HG02938 (cell line): ENCODE results near the gene ARHGAP35.
"Not testable (repeated sequence)": the region's sequence is repeated elsewhere in the genome, so short reads cannot be mapped to it uniquely, and the experiment has no call there.

Experiments used
- ATAC-seq: cut with Tn5 transposase; IDR thresholded peaks from one replicate; pipeline ENCODE4 v1.9.1; 2021; ENCODE audit warnings: mild to moderate bottlenecking, moderate library complexity; ENCODE audit not compliant: unreplicated experiment

ARHGAP35 gene

DNA sequence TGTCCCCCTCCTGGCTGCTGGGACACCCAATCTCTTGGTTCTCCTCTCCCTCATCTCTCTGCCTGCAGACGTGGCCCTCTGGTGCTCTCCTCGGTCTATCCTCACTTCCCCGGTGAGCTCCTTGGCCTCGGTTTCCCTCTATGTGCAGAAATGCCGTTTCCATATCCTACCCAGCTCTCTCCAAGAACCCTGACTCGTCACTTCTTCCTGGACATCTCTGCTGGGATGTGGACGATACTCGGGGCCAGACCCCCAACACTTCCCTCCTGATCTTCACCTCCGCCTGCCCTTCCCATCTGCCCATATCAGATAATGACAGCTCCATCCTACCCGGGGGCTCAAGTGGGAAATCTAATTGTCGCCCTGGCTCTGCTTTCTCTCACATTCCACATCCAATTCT lies 18.0 kb upstream of the ARHGAP35 start:
- no peak for ATAC-seq

DNA sequence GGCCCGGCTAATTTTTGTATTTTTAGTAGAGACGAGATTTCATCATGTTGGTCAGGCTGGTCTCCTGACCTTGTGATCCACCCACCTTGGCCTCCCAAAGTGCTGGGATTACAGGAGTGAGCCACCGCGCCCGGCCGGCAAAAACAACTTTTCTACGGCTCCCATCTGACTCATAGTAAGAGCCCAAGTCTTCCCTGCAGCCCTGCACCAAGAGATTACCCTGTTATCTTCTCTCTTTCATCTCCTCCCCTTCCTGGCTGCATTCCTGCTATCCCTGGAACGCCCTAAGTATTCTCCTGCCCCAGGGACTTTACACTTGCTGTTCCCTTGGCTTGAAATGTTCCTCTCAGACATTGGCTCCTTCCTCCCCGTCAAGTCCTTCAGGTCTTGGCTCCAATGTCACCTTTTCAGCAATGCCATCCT lies 16.7 kb upstream of the ARHGAP35 start:
- no peak for ATAC-seq

DNA sequence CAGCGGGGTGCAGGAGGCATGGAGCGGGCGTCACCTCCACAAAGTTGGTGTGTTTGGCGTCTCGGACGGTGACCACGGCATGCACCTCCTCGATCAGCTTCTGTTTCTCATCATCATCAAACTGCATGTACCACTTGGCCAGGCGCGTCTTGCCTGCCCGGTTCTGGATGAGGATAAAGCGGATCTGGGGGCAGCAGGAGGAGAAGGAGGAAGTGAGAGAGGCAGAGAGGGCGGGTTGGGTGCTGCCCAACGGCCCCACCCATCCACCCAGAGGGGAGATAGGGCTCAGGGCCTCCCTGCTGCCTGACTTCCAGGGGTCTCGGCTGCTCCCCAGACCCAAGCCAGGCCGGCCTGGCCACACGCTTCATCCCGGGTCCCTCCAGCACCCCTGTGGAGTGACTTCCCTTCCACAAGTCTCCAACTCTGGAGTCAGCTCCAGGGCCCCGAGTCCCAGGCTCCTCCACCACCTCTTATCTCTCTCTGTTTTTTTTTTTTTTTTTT lies 14.8 kb upstream of the ARHGAP35 start:
- ATAC-seq, result no peak

DNA sequence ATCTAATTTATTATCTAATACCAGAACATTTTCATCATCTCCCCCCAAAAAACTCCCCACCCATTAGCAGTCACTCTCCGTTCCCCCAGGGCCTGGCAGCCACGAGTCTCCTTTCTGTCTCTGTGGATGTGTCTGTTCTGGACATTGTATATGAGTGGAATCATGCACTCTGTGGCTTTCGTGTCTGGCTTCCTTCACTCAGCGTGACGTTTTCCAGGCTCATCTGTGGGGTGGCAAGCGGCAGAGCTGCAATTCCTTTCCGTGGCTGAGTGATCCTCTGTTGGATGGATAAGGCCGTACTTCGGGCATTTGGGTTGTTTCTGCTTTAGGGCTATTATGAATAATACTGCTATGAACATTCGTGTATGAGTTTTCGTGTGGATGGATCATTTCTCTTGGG lies 13.3 kb upstream of the ARHGAP35 start:
- ATAC-seq, result no peak

DNA sequence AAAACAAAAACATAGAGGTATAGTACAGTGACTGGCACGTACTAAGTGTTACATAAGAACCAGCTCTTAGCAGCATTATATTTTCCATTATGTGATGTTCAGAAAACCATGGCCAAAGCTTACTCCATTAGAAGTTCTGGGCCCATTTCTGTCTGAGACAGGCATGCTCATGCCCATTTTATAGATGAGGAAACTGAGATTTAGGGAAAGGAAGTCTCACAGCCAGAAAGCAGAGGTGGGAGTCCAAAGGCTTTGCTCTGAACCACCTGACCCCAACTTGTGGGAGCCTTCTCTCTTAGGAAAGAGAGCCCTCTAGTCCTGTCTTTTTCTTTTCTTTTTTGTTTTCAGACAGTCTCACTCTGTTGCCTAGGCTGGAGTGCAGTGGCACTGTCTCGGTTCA lies 12.4 kb upstream of the ARHGAP35 start:
- no peak for ATAC-seq

DNA sequence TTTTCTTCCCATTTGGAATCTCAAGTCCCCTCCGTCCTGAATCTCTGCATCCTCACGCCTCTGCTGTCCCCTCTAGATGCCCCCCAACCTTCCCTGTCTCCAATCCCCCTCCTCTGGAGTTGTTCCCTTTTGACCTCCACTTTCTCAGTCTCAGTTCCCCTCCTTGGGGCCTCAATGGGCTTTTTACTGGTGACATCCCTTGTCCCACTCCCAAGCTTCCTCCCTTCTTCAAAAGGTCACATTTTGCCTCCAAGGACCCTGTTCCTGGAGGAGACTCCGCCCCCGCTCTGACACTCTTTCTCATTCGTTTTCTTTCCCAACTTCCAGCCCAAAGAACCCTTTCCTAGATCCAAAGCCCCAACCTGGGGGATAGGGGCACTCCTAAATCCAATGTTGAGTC lies 11.2 kb upstream of the ARHGAP35 start:
- ATAC-seq, result no peak

DNA sequence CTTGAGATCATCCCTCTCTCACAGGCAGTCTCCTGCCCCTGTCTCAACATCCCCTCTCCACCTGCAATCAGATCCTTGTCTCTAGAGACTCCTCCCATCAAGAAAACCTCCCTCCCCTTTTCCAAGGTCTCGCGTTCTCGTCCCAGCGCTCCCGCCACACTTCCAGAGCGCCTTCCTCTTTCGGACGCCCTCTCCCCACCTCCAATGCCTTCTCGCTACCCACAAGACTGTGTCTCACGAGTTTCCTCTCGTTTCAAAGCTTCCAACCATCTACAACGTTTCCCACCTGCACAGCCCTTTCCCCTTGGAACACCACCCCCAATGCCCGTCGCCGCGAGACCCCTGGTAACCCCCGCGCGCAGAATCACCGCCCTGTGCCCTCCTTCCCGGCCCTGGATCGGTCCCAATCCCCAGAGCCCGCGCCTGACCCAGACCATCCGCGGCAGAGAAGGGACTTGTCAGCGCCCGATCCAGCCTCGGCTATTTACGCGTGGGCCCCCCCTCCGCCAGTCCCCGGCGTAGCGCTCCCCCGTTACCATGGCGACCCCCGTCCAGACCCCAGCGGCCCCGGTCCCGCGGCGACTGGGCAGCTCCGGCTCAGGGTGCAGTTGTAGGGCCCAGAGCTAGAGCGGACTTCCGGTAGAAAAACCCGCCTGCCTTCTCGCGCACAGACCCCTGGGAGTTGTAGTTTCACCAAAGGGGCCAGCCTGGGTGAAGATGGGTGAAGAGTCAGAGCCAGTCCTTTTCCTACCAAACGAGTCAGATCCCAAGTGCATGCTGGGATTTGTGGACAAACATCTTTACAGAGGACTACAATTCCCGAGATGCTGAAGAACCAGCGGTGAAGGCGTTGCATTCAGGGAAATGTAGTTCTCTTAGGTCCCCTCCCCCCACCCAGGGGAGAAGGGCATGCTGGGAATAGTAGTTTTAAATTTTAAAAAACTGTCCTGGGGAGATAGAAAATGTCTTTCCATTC lies 10.3 kb upstream of the ARHGAP35 start, which contains the start of gene AP2S1:
Gene AP2S1 (minus strand): TSS at position 619 of the 976 bp plus-strand sequence. CDS start 80 bp downstream, at position 539.
- ATAC-seq, result peak; percentile 93

DNA sequence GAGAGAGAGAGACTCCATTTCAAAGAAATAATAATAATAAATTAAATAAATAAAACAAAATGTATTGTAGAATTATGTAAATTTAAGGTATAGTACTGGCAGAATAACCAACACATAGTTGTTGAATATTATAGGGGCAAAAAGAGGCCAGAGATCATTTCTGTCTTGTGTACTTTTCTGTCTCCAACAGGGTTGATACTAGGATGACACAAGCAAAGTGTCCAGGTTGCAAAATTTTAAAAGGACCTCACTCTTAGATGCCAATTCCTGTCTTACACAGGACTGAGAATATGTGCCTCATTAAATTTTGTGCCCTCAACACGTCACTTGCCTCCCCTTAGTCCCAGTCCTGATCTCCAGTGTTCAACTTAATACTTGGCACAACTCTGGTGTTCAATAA lies 8.0 kb upstream of the ARHGAP35 start:
- ATAC-seq, result no peak

DNA sequence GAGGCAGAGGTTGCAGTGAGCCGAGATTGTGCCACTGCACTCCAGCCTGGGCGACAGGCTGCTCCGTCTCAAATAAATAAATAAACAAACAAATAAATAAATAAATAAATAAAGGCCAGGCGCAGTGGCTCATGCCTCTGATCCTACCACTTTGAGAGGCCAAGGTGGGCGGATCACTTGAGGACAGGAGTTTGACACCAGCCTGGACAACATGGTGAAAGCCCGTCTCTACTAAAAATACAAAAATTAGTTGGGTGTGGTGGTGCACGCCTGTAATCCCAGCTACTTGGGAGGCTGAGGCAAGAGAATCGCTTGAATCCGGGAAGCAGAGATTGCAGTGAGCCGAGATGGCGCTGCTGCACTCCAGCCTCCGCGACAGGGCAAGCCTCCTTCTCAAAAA lies 6.1 kb upstream of the ARHGAP35 start:
- ATAC-seq, result not testable (repeated sequence)

DNA sequence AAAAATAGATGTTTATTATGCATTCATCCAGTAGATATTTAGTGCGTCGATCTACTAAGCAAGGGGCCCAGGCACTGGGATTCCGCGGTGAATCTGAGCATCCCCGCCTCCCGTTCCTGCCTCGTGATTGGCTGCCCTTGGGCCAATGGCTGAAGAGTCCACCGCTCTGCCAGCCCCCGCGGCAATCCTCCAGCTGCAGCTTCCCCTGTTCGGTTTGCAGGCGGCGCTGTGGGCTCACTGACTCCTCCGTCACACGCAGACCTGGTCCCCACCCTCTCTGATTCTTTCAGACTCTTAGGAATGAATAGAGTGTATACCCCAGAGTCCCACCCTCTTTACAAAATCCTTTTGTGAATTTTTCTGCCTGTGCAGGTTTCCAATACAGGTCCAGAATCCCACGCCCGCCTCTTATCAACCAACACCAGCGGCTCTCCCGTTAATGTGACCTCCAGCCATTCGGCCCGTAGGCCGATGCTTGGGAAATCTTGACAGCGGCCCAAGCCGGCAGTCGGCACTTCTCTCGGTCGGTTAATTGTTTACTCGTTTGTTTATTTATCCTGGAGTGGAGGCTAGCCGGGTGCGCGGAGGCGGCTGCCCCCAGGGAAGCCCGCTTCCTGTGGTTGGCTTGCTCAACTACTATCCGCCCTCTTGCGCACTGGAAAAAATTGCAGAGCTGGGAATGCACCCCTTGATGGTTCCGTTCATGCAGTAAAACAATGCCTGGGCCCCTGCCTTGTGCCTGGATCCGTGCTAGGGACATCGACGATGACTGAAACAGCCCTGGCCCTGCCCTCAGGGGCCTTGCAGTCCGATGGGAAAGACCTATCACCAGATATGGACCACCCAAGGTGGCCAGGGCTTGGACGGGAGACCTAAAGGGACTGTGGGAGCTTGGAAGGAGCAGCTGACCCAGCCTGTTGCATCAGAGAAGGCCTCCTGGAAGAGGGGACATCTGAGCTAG lies 4.5 kb upstream of the ARHGAP35 start:
- ATAC-seq, result no peak

DNA sequence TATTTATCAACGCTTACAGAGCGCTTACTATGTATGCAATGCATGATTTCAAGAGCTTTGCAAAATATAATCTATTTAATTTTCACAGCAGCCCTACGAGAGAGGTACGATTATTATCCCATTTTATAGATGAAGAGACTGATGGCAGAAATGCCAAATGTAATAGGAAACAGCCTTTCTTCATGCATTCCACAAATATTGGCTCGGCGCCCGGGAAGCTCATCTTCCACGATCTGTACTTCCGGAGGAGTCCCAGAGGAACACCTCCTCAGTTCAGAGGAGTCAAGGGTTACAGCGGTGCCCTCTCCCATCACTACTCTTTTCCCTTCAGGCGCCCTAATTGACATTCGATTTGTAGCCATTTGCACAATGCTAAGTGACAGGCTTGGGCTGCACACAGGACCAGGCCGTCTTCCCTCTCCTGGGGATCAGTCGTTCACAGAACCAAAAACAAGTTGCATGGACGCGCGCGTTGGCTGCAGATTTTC lies 1.1 kb upstream of the ARHGAP35 start:
- no peak for ATAC-seq

DNA sequence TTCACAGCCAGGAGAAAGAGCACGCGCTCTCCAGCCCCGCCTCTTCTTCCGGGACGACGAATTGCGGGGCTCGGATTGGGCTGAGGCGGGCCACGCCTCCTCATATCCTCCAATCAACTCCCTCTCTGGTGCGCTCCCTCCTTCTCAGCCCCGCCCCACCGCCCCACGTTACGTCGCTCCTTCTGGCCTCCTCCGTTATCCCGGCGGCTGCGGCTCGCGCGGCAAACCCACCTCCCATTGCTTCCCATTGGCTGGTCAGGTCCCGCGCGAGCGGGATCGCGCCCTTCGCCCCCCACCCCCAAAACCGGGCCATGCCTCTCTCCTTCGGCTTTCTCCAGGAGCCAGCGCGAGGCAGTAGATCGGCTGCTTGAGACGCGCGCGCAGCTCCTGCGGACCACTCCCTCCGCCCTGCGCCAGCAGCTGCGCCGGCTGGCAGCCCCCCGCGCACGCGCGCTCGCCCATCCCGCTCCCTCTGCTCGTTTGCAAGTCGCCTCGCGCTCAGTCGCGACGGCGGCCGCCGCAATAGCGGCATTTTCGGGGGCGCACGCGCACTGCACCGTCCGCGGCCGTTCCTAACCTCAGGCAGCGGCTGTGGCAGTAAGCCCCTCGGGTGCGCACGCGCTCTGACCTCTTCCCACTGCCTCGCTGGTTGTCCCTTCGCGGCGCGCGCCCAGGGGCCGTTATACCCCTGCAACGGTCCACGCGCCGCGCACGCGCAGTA lies 512 bp upstream of the ARHGAP35 start:
- peak; percentile 75 for ATAC-seq

DNA sequence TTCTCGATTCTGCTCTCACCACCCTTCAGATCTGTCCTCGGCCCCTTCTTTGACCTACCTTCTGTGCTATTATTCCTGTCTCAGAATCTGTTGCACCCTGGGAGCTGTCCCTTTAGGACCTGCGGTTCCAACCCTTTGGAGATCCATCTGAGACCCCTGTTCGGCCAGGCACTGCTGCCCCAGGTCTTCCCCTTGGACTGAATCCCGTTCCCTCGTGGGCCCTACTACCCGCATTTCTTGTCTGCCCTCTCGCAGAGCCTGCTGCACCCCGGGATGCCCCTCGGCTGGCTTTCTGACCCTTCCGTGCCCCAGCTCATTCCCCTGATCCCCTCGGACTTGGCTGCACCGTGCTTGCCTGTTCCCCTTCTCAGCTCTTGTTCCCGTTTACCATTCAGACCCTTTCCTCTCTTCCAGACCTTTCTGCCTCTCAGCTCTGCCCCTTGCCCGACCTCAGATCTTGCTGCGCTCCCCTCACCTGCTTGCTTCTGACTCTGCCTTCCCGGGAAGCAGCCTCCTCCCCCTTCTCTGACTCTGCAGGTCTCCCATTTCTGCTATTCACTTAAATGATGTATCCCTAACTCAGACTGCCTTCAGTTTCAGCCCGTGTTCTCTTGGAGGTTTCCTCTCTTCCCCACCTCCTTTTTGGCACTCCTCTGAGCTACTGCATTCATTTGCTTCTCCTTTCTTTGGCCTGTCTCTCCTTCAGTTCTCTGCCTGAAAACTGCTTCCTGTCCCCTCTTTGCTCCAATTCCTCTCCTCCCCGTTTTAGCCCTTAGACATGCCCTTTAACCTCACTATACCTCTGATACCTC lies 1.1 kb downstream of the ARHGAP35 start:
- no peak for ATAC-seq

DNA sequence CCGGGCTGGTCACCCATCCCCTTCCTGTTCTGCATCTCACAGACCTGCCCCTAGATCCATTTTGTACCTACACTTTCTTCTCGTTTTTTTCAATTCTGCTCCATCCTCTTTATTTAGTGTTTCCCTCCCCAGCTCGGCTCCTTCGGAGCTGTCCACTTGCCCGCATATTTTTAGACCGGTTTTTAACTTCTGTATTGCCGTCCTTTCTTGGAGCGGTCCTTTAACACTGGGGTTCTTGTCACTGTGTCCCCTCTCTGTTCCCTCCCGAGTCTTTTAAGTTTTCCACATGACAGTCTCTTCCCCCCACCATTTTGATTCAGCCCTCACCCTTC lies 1.7 kb downstream of the ARHGAP35 start:
- no peak for ATAC-seq

DNA sequence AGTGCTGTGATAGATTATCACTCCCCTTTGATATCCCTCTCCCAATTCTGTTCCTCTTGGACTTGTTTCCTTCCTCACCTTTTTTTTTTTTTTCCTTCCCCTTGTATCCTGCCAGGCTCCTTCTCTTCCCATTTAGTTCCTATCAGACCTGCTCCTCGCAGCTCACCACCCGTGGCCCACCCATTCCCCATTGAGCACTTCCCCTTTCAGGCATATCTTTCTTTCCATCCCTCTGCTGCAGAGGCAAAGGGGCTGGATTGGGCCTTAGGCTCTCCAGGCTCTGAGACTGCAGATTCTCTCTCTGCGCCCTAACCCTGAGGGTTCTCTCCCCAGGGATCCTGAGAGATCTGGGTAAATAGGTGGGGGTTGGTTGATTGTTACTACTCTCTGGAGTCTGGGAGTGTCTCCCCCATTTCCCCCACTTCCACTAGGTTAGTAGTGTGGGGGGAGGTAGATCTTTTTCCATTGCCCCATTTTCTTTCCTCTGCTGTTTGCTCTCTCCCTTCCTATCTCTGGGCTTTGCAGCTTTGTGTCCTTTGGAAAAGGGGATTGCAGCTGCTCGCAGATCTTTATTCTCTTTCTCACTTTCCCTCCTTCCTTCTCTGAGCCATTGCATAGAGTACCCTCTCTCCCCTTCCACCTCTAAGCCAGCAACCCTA lies 2.3 kb downstream of the ARHGAP35 start:
- ATAC-seq, result no peak

DNA sequence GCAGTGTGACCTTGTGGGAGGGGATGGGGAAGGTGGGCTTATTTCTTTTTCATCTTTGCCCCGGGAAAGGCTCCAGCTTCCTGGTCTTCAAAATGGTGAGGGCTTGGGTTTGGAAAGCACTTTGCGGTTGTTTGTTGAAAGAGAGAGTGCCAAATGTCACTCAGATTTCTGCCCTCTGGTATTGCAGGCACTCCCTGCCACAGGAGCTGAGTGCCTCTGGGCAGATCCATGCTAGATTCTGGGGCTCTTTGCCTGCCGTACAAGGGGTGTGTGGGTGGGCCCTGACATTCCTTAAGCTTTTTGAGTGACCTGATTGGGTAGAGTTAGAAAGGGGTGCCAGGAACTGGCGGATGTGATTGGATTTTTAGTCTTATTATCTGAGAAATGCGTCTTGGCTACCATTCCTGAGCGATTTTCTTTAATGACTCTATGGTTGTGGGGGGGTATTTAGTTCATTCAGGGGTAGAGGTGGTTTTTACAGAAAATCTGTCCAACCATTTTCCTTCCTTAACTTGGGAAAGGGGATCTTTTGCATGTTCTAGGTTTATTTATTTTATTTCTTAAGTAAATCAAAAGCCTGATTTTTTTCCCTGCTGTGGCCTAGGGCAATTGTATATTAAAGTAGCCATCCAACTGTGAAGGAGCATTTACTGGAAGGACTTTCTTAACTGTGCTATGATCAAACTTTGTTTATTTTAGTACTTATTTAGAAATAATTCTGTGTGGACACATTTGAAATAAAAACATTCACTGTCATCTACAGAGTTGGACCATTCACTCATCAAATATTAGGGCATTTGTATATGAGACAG lies 3.2 kb downstream of the ARHGAP35 start:
- no peak for ATAC-seq

DNA sequence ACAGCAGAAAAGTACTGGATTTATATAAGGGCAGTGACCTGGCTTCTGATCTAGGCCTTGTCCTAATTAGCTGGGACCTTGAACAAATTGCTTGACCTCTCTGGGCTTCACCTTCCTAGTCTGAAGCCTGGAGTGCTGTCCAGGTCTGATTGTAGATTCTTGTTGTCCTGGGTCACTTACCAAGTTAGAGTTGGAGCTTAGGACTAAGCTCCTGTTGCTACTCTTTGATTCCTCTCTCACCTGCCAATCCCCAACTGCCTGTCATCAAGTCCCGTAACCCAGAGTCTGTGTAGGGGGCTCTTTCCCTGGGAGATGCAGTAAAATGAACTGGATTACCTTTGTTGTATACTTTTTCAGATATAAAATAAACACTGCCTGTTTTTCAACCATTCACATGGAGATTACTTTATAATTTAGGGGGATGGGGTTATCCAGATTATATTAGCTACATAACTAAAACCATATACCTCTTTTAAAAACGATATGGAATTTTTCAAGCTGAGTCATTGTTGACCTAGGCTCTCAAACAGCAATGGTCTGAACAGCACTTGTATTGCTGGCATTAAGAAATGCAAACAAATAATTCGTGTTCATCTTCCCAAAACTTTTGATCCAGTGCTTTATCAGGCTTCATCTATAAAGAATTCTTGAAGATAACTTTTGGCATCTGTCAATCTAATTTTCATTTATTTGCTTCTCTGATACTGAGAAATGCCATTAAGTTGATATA lies 5.8 kb downstream of the ARHGAP35 start:
- no peak for ATAC-seq

DNA sequence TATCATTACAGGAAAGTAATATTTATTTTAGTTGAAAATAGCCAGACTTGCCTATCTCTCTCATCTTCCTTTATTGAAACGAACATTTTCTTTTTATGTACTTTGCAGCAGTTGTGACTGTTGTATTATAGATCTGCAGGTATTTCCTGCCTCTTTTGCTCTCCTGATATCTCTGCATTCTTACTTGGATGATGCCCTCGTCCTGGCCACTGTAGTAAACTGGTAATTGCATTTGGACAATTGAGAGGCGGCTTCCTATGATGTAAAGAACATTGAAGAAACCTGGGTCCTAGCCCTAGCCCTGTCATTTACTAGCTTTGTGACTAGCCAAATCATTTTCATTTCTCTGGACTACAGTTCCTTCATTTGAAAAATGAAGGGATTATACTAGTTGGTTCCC lies 6.4 kb downstream of the ARHGAP35 start:
- ATAC-seq, result no peak
